Vein endothelial cell (primary cell): Measurements from ENCODE around the gene BATF. TPM values are rescaled to one million over a fixed set of nuclear protein-coding genes. Genes with fewer than 3 reads are reported as not detected.

Experiments
- total RNA-seq: library from RNA; depleted of rRNA; stranded (reverse); fragments of >200 nt; gene quantifications from 2 replicates; pipeline ENCODE4 v1.2.3, GENCODE V29; 2012

BATF gene
- total RNA-seq, result 2.5 and 2.9 TPM in 2 replicates

GRCh38 chr14:75522224-75522982 is at the start of gene BATF:
Gene BATF (plus strand): TSS chr14:75522469. CDS start chr14:75522683, 214 bp downstream.

GRCh38 chr14:75578102-75578785 is 56.0 kb downstream of the BATF start, which contains the start of gene FLVCR2:
Gene FLVCR2 (plus strand): TSS chr14:75578620. CDS start chr14:75578973, 353 bp downstream.

Other genes starting within 250 kb of the BATF start
- 2.1 and 3.9 TPM in 2 replicates for gene FOS, start 243.6 kb upstream of the BATF start, total RNA-seq
- gene JDP2, start 94.4 kb upstream of the BATF start, total RNA-seq, result 7.9 and 13.7 TPM in 2 replicates
- gene FLVCR2, start 56.2 kb downstream of the BATF start, total RNA-seq, result 5.3 and 5.6 TPM in 2 replicates
- 7.8 and 11.8 TPM in 2 replicates for gene ERG28, start 138.4 kb downstream of the BATF start, total RNA-seq
- 56.2 and 69.0 TPM in 2 replicates for gene TTLL5, start 138.8 kb downstream of the BATF start, total RNA-seq